Measurements from ENCODE around the gene CALHM3.

- TF ChIP-seq POLR2A (IDR thresholded peaks at IDR 0.05; ENCODE audit: low read depth, low read length) = no peak
- no peak for TF ChIP-seq POLR2AphosphoS5 (IDR thresholded peaks at IDR 0.05; ENCODE audit: low read depth, low read length)
Measured at GRCh38 chr10:103444478-103444877, 34.6 kb downstream of the CALHM3 start.

All from GM12891 (cell line).